ENCODE data around the gene RER1.

DNA sequence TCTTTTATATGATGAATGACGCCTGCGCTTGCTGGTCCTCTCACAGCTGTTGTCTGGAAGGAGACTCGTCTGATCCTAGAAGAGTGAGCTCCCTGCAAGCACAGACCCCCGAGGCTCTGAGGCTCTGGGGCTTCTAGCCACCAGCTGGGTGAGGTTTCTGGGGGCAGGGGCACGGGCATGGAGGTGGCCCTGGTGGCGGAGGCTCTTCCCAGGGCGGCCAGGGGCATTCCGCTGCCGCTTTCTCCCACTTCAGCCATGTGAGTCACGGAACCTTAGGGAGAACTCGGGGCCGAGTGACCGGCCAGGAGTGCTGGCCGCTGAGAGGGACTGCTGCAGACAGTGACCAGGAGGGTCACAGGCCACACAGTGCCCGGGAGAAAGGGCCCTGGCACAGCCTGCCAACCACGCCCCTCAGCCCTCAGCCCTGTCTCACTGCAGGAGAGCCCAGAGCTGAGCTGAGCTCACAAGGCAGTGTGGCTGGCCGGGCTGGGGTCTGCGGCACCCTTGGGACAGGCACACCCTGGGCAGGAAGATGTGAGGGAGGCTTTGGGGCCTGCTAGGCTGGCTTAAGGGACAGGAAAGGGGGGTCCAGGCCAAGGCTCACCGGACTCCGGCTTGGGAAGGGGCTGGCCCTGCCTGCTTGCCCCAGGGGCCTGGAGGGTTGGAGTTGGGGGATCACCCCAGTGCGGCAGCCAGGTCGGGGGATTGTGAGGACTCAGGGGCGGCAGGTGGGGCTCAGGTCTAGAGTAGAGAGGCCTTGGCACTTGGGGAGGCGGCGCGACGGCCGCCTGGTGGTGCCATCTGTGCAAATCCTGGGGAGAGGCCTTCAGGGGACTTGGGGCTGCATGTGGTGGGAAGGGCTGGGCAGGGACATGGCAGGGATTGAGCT lies 36.0 kb upstream of the RER1 start:
- no peak for TF ChIP-seq POLR2A (IDR thresholded peaks at IDR 0.05)
- TF ChIP-seq, protein P1, sequence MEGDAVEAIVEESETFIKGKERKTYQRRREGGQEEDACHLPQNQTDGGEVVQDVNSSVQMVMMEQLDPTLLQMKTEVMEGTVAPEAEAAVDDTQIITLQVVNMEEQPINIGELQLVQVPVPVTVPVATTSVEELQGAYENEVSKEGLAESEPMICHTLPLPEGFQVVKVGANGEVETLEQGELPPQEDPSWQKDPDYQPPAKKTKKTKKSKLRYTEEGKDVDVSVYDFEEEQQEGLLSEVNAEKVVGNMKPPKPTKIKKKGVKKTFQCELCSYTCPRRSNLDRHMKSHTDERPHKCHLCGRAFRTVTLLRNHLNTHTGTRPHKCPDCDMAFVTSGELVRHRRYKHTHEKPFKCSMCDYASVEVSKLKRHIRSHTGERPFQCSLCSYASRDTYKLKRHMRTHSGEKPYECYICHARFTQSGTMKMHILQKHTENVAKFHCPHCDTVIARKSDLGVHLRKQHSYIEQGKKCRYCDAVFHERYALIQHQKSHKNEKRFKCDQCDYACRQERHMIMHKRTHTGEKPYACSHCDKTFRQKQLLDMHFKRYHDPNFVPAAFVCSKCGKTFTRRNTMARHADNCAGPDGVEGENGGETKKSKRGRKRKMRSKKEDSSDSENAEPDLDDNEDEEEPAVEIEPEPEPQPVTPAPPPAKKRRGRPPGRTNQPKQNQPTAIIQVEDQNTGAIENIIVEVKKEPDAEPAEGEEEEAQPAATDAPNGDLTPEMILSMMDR (IDR thresholded peaks at IDR 0.05): no peak
